GM12892 (cell line): Measurements from ENCODE around the gene CNOT10.
"Not testable (repeated sequence)": the region's sequence is repeated elsewhere in the genome, so short reads cannot be mapped to it uniquely, and the experiment has no call there.

ENCODE experiments used
- DNase-seq: peaks from one replicate; pipeline ENCODE4 v3.0.0; 2011; ENCODE audit not compliant: insufficient read length
- FAIRE-seq: peaks from 2 replicates; lab custom pipeline; 2011; peaks lifted over from hg19 to GRCh38; lab: Jason Lieb, UNC
- POLR2A ChIP-seq: IDR thresholded peaks from 2 replicates; pipeline ENCODE4 v1.6.1; 2011; ENCODE audit warnings: low read depth, low read length, control low read depth
- POLR2AphosphoS5 ChIP-seq: IDR thresholded peaks from 2 replicates; pipeline ENCODE4 v1.6.1; 2011; ENCODE audit warnings: low read depth, low read length, control low read depth
- TAF1 ChIP-seq: IDR thresholded peaks from 2 replicates; pipeline ENCODE4 v1.6.1; 2011; ENCODE audit warnings: low read depth, mild to moderate bottlenecking, control low read depth, low read length, borderline replicate concordance

CNOT10 gene

DNA sequence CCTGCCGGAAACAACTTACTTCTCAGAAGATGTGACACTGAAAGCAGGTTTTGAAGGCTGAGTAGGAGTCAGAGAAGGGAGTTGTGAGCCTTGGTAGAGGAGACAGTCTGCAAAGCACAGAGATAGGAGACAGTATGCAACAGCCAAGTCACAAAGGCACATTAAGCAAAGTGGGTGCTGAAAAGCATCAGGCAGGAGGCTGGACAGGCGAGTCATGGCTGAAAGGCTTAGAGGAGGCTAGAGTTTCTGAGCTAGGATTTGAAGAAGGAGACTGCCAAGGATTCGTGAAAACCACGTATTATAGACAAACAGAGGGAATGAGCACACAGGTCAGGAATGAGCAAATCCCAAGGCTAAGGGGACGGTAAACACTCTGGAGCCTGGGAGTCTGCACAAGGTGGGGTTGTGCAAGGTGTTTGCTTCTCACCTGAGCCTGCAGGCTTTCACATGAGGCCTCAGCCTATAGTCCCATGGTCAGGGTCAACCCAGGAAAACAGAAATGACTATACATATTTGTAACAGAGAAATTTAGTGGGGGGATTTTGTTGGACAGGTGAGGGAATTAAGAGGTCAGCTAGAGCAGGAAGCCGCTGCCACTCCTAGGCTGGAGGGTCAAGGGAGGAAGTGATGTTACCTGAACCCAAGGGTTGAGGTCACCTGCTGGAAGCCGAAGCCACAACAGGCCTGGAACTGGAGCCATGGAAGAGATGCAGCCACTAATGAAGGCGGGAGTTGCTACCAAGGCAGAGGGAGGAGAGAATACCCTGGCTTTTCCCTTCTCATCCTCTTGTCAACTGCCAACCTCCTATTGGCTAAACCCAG, 109.7 kb downstream of the CNOT10 start:
- FAIRE-seq (no peak), DNase-seq (no peak)
- TF ChIP-seq POLR2AphosphoS5 (no peak), TAF1 (no peak), POLR2A (no peak)

DNA sequence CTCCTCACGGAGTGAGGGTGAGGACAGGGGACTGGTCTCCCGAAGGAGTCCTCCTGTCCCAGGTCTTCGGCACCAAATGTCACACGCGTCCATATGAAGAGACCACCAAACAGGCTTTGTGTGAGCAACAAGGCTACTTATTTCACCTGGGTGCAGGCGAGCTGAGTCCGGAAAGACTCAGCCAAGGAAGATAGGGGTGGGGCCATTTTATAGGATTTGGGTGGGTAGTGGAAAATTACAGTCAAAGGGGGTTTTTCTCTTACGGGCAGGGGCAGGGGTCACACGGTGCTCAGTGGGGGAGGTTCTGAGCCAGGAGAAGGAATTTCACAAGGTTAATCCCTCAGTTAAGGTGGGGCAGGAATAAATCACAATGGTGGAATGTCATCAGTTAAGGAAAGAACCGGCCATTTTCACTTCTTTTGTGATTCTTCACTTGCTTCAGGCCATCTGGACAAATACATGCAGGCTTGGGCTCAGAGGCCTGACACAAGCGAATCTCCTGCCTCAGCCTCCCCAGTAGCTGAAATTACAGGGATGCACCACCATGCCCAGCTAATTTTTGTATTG, 111.5 kb downstream of the CNOT10 start:
- DNase-seq = not testable (repeated sequence)

GRCh38 chr3:32797776-32798175, 112.8 kb downstream of the CNOT10 start:
- FAIRE-seq = no peak
- no peak for DNase-seq
- TF ChIP-seq POLR2AphosphoS5 = no peak
- TF ChIP-seq TAF1 = no peak
- no peak for TF ChIP-seq POLR2A

More for the DNA sequence above, 111.5 kb downstream of the CNOT10 start:
- not testable (repeated sequence) for FAIRE-seq

DNA sequence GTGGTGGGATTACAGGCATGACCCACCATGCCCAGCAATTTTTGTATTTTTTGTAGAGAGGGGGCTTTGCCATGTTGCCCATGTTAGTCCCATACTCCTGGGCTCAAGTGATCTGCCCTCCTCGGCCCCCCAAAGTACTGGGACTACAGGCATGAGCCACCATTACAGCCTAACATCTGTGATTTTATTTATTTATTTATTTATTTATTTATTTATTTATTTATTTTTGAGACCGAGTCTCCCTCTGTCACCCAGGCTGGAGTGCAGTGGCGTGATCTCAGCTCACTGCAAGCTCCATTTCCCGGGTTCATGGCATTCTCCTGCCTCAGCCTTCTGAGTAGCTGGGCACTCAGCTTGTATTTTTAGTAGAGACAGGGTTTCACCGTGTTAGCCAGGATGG, 116.5 kb downstream of the CNOT10 start:
- not testable (repeated sequence) for FAIRE-seq, DNase-seq

- DNase-seq (no peak), FAIRE-seq (no peak)
- TF ChIP-seq TAF1 = no peak
- TF ChIP-seq POLR2A = no peak
- no peak for TF ChIP-seq POLR2AphosphoS5
These were observed 128.2 kb downstream of the CNOT10 start for GRCh38 chr3:32813180-32813579.

DNA sequence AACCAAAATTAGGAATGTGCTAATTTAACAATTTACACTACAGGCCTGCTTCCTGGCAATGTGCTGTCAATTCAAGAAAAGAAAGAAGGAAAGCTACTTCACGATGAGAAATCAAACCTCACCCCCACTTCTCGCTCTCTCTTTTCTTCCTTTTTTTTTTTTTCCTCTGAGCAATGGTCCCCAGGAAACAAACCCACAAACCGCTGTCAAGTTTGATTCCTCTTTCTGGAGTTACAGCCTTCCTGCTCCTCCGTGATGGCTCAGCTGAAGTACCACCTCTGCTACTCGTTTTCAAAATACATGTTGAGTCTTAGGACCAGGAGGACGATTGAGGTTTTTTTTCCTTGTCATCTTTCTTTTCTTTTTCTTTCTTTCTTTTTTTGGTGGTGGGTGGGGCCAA, 129.4 kb downstream of the CNOT10 start:
- no peak for FAIRE-seq
- no peak for DNase-seq
- TF ChIP-seq POLR2A (no peak), TAF1 (no peak), POLR2AphosphoS5 (no peak)

- TF ChIP-seq TAF1 = no peak
- no peak for TF ChIP-seq POLR2AphosphoS5
- no peak for TF ChIP-seq POLR2A
- FAIRE-seq = peak; percentile 33
These were observed 131.0 kb downstream of the CNOT10 start for GRCh38 chr3:32815841-32816438.

GRCh38 chr3:32816439-32817256, 131.7 kb downstream of the CNOT10 start:
- FAIRE-seq (no peak), DNase-seq (peak; percentile 37)
- TF ChIP-seq TAF1 = no peak
- TF ChIP-seq POLR2A = no peak
- TF ChIP-seq POLR2AphosphoS5 = no peak

More at GRCh38 chr3:32815841-32816438, 131.0 kb downstream of the CNOT10 start:
- no peak for DNase-seq

GRCh38 chr3:32817257-32817557, 132.2 kb downstream of the CNOT10 start:
- no peak for DNase-seq
- no peak for FAIRE-seq
- TF ChIP-seq TAF1 = no peak
- TF ChIP-seq POLR2A = no peak
- no peak for TF ChIP-seq POLR2AphosphoS5

DNA sequence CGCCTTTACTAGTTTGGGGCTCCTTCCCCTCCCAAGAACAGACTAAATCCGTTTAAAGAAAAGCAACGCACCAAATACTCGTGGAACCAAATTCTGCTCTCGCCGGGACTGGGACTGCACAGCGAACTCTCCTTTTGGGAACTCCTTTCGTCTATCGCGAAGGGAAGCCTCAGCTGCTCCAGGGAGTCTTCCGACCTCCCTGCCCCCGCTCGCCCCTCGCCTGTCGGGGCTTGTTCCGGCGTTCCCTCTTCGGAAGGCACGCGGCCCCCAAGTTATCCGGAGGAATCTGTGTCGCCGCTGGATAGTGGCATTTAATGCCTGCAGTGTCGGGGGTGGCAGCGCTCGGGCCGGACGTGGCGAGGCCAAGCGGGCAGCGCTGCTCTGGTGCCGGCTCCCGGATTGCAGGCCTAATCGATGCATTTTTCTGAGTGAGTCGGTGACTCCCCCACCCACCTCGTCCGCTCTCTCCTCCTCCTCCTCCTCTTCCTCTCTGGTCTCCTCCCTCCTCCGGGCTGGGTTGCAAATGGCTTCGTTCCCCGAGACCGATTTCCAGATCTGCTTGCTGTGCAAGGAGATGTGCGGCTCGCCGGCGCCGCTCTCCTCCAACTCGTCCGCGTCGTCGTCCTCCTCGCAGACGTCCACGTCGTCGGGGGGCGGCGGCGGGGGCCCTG, 132.7 kb downstream of the CNOT10 start, which contains the start of gene TRIM71:
Gene TRIM71, plus strand, starts transcription at position 440 of the 671 bp plus-strand sequence. Its CDS starts 84 bp downstream, at position 524.
- FAIRE-seq = no peak
- no peak for TF ChIP-seq POLR2AphosphoS5
- no peak for TF ChIP-seq TAF1
- no peak for TF ChIP-seq POLR2A
- DNase-seq = no peak

- FAIRE-seq (no peak), DNase-seq (no peak)
- TF ChIP-seq POLR2AphosphoS5 = no peak
- no peak for TF ChIP-seq TAF1
- TF ChIP-seq POLR2A = no peak
These were observed 133.4 kb downstream of the CNOT10 start for GRCh38 chr3:32818229-32818969.
